Panc1 (cell line): Measurements from ENCODE around the gene CERT1.

ENCODE experiments used
- CTCF ChIP-seq: fragments of 450-650 bp; IDR thresholded peaks from 2 replicates; pipeline ENCODE4 v1.5.1; 2017; ENCODE audit warnings: mild to moderate bottlenecking
- POLR2AphosphoS5 ChIP-seq: IDR thresholded peaks from 2 replicates; pipeline ENCODE4 v1.6.1; 2012; ENCODE audit warnings: mild to moderate bottlenecking, low read depth, low read length, moderate library complexity

GRCh38 chr5:75373862-75374261 is 137.6 kb downstream of the CERT1 start:
- TF ChIP-seq POLR2AphosphoS5 (no peak), CTCF (no peak)
